Mammary epithelial cell (primary cell): Measurements from ENCODE around the gene CDH13.

Experiments used
- CTCF ChIP-seq, 2 donors: IDR thresholded peaks in 1 of 2; conservative IDR thresholded peaks in 1 of 2; 2 replicates each; pipeline ENCODE4 v1.5.1; 2011 to 2012; ENCODE audit warnings: inconsistent platforms in 2 of 2, low read length in 2 of 2, mild to moderate bottlenecking in 2 of 2, control low read depth in 1 of 2, low read depth in 1 of 2; ENCODE audit not compliant: insufficient read depth in 1 of 2; ENCODE audit errors: extremely low read depth in 1 of 2
- EZH2 ChIP-seq: IDR thresholded peaks from 2 replicates; pipeline ENCODE4 v1.6.1; 2012; ENCODE audit warnings: low read length, inconsistent platforms, borderline replicate concordance

DNA sequence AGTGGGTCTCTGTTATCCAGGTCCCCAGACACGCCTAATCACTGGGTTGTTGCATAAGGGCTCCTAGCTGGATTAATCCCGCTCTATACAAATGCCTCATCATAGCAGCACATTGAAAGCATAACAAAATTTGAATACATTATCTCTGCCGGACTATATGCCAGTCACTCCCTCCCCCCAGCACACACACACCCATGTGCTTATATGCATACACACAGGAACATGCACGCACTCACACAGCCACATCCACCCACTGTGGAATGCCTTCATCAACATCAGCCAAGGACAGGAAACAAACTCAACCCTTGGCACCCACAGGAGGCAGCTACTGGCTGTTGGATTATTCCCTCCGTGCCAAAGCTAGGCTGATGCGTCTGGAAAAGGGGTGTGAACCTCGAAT, 3.5 kb upstream of the CDH13 start:
- TF ChIP-seq CTCF (conservative IDR thresholded peaks at IDR 0.05 in 1 of 2, IDR thresholded peaks at IDR 0.05 in 1 of 2; ENCODE audit: extremely low read depth in 1 of 2, insufficient read depth in 1 of 2, low read depth in 1 of 2, low read length in 2 of 2) (no peak), EZH2 (no peak)
